ENCODE measurements around the gene MFNG.

DNA sequence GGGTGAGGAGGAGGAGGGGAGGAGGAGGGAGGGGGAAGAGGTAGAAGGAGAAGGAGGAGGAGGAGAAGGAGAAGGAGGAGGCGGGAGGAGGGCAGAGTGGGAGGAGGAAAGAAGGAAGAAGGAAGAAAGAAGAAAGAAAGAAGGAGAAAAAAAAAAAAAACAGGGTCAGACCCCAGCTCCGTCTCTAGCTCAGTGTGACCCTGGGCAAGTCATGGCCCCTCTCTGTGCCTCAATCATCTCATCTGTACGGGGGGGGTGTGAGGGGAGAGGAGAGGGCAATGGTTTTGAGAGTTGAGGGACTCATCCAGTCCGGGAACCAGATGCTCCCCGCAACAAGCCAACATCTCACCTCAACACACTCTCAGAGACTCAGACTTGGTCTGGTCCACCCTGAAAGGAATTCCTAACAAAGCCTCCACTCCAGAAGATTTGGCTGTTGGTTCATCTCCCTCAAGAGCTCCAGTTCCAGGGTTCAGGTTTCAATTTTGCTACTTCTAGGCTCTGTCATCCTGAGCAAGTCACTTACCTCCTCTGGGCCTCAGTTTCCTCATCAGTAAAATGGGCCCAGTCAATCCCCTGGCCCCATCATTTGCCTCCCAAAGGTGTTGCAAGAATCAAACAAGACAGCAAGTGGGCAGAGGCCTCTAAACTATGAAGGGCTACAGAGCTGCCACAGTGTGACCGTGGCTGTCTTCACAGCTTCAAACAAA is 25.4 kb upstream of the MFNG start:
- TF ChIP-seq, protein P1, sequence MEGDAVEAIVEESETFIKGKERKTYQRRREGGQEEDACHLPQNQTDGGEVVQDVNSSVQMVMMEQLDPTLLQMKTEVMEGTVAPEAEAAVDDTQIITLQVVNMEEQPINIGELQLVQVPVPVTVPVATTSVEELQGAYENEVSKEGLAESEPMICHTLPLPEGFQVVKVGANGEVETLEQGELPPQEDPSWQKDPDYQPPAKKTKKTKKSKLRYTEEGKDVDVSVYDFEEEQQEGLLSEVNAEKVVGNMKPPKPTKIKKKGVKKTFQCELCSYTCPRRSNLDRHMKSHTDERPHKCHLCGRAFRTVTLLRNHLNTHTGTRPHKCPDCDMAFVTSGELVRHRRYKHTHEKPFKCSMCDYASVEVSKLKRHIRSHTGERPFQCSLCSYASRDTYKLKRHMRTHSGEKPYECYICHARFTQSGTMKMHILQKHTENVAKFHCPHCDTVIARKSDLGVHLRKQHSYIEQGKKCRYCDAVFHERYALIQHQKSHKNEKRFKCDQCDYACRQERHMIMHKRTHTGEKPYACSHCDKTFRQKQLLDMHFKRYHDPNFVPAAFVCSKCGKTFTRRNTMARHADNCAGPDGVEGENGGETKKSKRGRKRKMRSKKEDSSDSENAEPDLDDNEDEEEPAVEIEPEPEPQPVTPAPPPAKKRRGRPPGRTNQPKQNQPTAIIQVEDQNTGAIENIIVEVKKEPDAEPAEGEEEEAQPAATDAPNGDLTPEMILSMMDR (IDR thresholded peaks at IDR 0.05), result no peak
- TF ChIP-seq SIN3A (IDR thresholded peaks at IDR 0.05; ENCODE audit: borderline replicate concordance, insufficient read depth, low read depth, low read length), result no peak

Data from Panc1 (cell line).